Loucy (cell line): Measurements from ENCODE around the gene FERMT3.

Experiments
- H2AFZ ChIP-seq: fragments of 200-600 bp; sonication (generic); 2 replicates; pipeline ENCODE4 v1.6.0; 2016; ENCODE audit warnings: antibody characterized with exemption, mild to moderate bottlenecking, low read length, moderate library complexity
- H3F3A ChIP-seq: fragments of 200-600 bp; 2 replicates; pipeline ENCODE4 v1.6.0; 2016; ENCODE audit warnings: antibody characterized with exemption, low read depth, mild to moderate bottlenecking
- H3K27me3 ChIP-seq: fragments of 200-600 bp; sonication (generic); 2 replicates; pipeline ENCODE4 v1.6.1; 2014; ENCODE audit warnings: low read length, mild to moderate bottlenecking; ENCODE audit not compliant: insufficient read depth, poor library complexity, severe bottlenecking
- H3K36me3 ChIP-seq: fragments of 200-600 bp; sonication (generic); 2 replicates; pipeline ENCODE4 v1.6.1; 2016; ENCODE audit warnings: low read length; ENCODE audit not compliant: insufficient read depth
- H3K4me1 ChIP-seq: fragments of 200-600 bp; sonication (generic); 2 replicates; pipeline ENCODE4 v1.5.1; 2014; ENCODE audit warnings: low read length, mild to moderate bottlenecking; ENCODE audit not compliant: insufficient read depth, poor library complexity, severe bottlenecking
- H3K4me2 ChIP-seq: fragments of 200-600 bp; sonication (generic); 2 replicates; pipeline ENCODE4 v1.6.0; 2014; ENCODE audit warnings: antibody characterized with exemption, low read length, low read depth, mild to moderate bottlenecking; ENCODE audit not compliant: poor library complexity, severe bottlenecking
- H3K4me3 ChIP-seq: fragments of 200-600 bp; sonication (generic); 2 replicates; pipeline ENCODE4 v1.5.1; 2014; ENCODE audit warnings: low read length, mild to moderate bottlenecking, mixed read lengths; ENCODE audit not compliant: poor library complexity, severe bottlenecking
- H3K79me2 ChIP-seq: fragments of 200-600 bp; sonication (generic); 2 replicates; pipeline ENCODE4 v1.6.1; 2014; ENCODE audit warnings: low read length; ENCODE audit not compliant: insufficient read depth
- H3K9ac ChIP-seq: fragments of 200-600 bp; sonication (generic); 2 replicates; pipeline ENCODE4 v1.6.0; 2014; ENCODE audit warnings: mild to moderate bottlenecking, low read depth, low read length, moderate library complexity; ENCODE audit not compliant: poor library complexity, severe bottlenecking
- H3K9me2 ChIP-seq: fragments of 200-600 bp; sonication (generic); replicated peaks from 2 replicates; pipeline ENCODE4 v1.6.1; 2016; ENCODE audit warnings: low read depth, low read length, mixed read lengths
- H3K9me3 ChIP-seq: fragments of 200-600 bp; sonication (generic); 2 replicates; pipeline ENCODE4 v1.6.1; 2014; ENCODE audit warnings: mild to moderate bottlenecking, antibody characterized with exemption, low read length, low read depth; ENCODE audit not compliant: insufficient read depth
- H4K20me1 ChIP-seq: fragments of 200-600 bp; sonication (generic); 2 replicates; pipeline ENCODE4 v1.6.0; 2014; ENCODE audit warnings: antibody characterized with exemption, low read length, mild to moderate bottlenecking; ENCODE audit not compliant: insufficient read depth, poor library complexity, severe bottlenecking
- CTCF ChIP-seq: fragments of 200-600 bp; sonication (generic); conservative IDR thresholded peaks from 2 replicates; pipeline ENCODE4 v1.5.1; 2014; ENCODE audit warnings: mild to moderate bottlenecking, antibody characterized with exemption, low read length
- EZH2phosphoT487 ChIP-seq: fragments of 200-600 bp; IDR thresholded peaks from 2 replicates; pipeline ENCODE4 v1.6.1; 2018; ENCODE audit warnings: antibody characterized with exemption, mild to moderate bottlenecking, moderate library complexity, borderline replicate concordance

The FERMT3 gene

GRCh38 chr11:64231546-64231945 is 25.0 kb downstream of the FERMT3 start:
- Histone ChIP-seq H3K4me1 (peaks cover 22% of the 10 kb centered on the region), H3K79me2 (peaks cover 40% of the 10 kb centered on the region), H2AFZ (no peak overlapping the region), H3K36me3 (no peaks in the 10 kb centered on the region), H3F3A (peaks cover 6% of the 10 kb centered on the region; the same call in 1 of the 2 replicates), H3K9me3 (no peaks in the 10 kb centered on the region), H3K27me3 (no peaks in the 10 kb centered on the region), H3K4me3 (peak overlapping the region; percentile 86), H3K9ac (peak overlapping the region; percentile 80), H3K9me2 (no peaks in the 10 kb centered on the region), H4K20me1 (peaks cover 30% of the 10 kb centered on the region), H3K4me2 (peak overlapping the region; percentile 81)
- TF ChIP-seq EZH2phosphoT487 (no peak), CTCF (no peak)

- TF ChIP-seq CTCF (no peak), EZH2phosphoT487 (no peak)
- H3K4me2 ChIP-seq: peak overlapping the region; percentile 81
- peaks cover 6% of the 10 kb centered on the region; the same call in 1 of the 2 replicates for H3F3A ChIP-seq
- H4K20me1 ChIP-seq: peaks cover 24% of the 10 kb centered on the region
- no peaks in the 10 kb centered on the region for H3K9me3 ChIP-seq
- H3K79me2 ChIP-seq: peaks cover 32% of the 10 kb centered on the region
- no peaks in the 10 kb centered on the region for H3K36me3 ChIP-seq
- no peaks in the 10 kb centered on the region for H3K27me3 ChIP-seq
- H2AFZ ChIP-seq: no peak overlapping the region
- no peaks in the 10 kb centered on the region for H3K9me2 ChIP-seq
- peaks cover 18% of the 10 kb centered on the region for H3K4me1 ChIP-seq
- H3K4me3 ChIP-seq: no peak overlapping the region
- peak overlapping the region; percentile 18 for H3K9ac ChIP-seq
These were observed 25.9 kb downstream of the FERMT3 start for GRCh38 chr11:64232182-64232966.

- Histone ChIP-seq H3F3A (peaks cover 6% of the 10 kb centered on the region; the same call in 1 of the 2 replicates), H3K27me3 (no peaks in the 10 kb centered on the region), H3K79me2 (peaks cover 28% of the 10 kb centered on the region; the same call in 1 of the 2 replicates), H3K9me3 (no peaks in the 10 kb centered on the region), H4K20me1 (peaks cover 21% of the 10 kb centered on the region), H3K4me3 (no peak overlapping the region), H3K4me2 (no peak overlapping the region), H2AFZ (no peak overlapping the region), H3K9me2 (no peaks in the 10 kb centered on the region), H3K4me1 (peaks cover 16% of the 10 kb centered on the region), H3K9ac (no peak overlapping the region), H3K36me3 (no peaks in the 10 kb centered on the region)
- no peak for TF ChIP-seq EZH2phosphoT487
- no peak for TF ChIP-seq CTCF
These were observed 26.4 kb downstream of the FERMT3 start for GRCh38 chr11:64232967-64233315.
